Subcutaneous adipose tissue (tissue), 4 donors: ENCODE results near the gene LRP1B. TPM values are rescaled to one million over a fixed set of nuclear protein-coding genes. Genes with fewer than 3 reads are reported as not detected.

Source experiments
- CTCF ChIP-seq: fragments of 450-650 bp; IDR thresholded peaks from one replicate; pipeline ENCODE4 v1.5.1; 2016; ENCODE audit warnings: low read depth, mild to moderate bottlenecking, control low read depth, antibody characterized with exemption, moderate library complexity
- total RNA-seq, 4 donors: library from RNA; depleted of rRNA; stranded (reverse); fragments of >200 nt; gene quantifications; one replicate each; pipeline ENCODE4 v1.1.0, GENCODE V29; 2016

LRP1B gene
- total RNA-seq, 4 donors from 2014 or later = 4.2 to 50.2 (median 14.7) TPM

- no peak for TF ChIP-seq CTCF
Measured at GRCh38 chr2:141570474-141571131, 560.2 kb downstream of the LRP1B start.

GRCh38 chr2:141569941-141570340, 560.9 kb downstream of the LRP1B start:
- TF ChIP-seq CTCF = no peak

- TF ChIP-seq CTCF = no peak
Measured at GRCh38 chr2:141565597-141565996, 565.2 kb downstream of the LRP1B start.

- no peak for TF ChIP-seq CTCF
Measured at GRCh38 chr2:141560723-141561122, 570.1 kb downstream of the LRP1B start.

- no peak for TF ChIP-seq CTCF
Measured at GRCh38 chr2:141557329-141558095, 573.3 kb downstream of the LRP1B start.

- no peak for TF ChIP-seq CTCF
Measured at GRCh38 chr2:141555876-141556470, 574.8 kb downstream of the LRP1B start.

- TF ChIP-seq CTCF = no peak
Measured at GRCh38 chr2:141554810-141555209, 576.0 kb downstream of the LRP1B start.
